DMS53 treated with DMSO at 0.1 percent for 48 hours (cell line): ENCODE measurements around the gene CCR1.

Source experiments
- DNase-seq: peaks from one replicate; lab custom pipeline; 2025; ENCODE audit not compliant: unreplicated experiment; lab: John Stamatoyannopoulos, UW

CCR1 gene

DNA sequence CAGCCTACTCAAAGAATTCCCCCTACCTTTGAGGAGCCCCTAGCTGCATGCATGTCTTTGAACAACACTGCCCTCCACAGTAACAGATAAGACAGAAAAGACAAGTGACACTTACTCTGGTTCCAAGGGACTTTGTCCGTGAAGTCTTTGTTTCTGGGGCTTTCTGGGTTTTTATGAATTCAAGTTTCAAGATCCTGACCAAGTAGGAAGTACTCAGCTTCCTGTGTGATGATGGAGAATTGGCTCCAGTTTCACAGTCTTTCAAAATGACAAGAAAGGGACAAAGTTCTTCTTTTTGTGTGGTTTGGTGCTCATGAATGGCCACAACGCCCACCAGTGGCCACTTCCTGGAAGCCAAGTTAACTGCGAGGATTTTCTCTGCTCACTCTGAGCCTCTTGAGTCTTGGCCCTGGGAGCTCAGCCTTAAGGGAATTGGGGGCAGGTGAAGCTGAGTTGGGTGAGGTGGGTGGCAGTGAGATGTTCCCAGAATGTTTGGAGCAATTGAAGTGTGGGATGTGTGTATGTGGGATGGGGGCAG lies at the start of gene CCR1:
Gene CCR1, minus strand, starts transcription at position 147 of the 538 bp plus-strand sequence. CDS start 4,000 bp downstream, outside the sequence.
- DNase-seq = no peak

- DNase-seq = no peak
These were observed 44.9 kb upstream of the CCR1 start for GRCh38 chr3:46252980-46253379.

- no peak for DNase-seq
These were observed 37.0 kb upstream of the CCR1 start for GRCh38 chr3:46245146-46245545.

DNA sequence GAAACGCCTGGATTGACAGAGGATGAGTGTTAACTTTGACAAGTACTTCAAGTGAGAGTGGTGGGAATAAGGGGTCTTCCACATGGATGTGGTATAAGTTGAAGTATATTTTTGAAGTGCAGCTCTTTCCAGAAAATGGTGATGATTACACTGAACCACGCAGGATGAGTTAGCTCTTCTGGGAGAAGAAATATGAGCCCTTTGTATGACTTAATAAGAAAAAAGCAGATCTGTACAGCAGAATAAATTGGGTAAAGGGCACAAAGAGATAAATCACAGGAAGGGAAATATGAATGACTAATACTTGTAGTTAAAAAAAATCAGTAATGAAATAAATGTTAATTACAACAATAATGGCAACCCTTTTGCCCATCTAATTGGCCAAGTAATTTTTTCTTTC lies 35.4 kb upstream of the CCR1 start:
- DNase-seq = no peak

DNA sequence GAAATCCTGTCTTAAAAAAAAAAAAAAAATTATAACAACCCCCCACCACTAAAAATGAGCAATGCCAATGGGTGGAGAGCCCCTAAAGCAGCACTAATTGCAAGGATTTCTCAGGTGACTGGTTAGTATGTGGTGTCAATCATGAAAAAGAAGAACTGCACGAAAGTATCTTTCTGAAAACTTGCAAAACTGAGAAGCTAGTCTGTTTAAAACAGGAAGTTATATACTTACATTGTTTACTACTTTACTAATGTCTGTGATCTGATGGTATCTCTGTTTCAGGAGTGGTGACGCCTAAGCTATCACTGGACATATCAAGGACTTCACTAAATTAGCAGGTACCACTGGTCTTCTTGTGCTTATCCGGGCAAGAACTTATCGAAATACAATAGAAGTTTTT lies 34.0 kb upstream of the CCR1 start, which contains the start of gene CCR3:
Gene CCR3, plus strand, starts transcription at position 341 of the 400 bp plus-strand sequence. CDS start 22,699 bp downstream, outside the sequence.
- no peak for DNase-seq

GRCh38 chr3:46239952-46240351 lies 31.8 kb upstream of the CCR1 start:
- no peak for DNase-seq

GRCh38 chr3:46239301-46239938 lies 31.3 kb upstream of the CCR1 start:
- DNase-seq = no peak

GRCh38 chr3:46238386-46238785 lies 30.3 kb upstream of the CCR1 start:
- DNase-seq = no peak

- DNase-seq = no peak
These were observed 28.4 kb upstream of the CCR1 start for GRCh38 chr3:46236294-46237054.

DNA sequence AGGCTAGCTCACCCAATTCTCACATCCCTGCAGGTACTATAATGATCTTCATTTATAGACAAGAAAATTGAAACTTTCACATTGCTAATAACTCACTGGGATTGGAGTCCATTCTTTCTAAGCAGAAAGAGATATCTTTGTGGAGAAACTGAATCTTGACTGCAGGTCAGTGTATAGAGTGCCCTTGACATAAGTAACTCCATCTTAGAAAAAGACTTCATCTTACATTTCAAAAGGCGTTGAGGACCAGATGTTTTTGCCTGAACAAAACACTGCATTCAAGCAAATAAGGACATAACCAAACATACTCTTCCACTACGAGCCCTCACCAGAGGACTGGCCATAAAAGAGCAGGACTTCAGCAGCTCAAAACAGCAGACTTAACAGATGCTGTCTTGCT lies 27.3 kb upstream of the CCR1 start:
- DNase-seq = no peak

GRCh38 chr3:46233194-46233593 lies 25.1 kb upstream of the CCR1 start:
- no peak for DNase-seq

DNA sequence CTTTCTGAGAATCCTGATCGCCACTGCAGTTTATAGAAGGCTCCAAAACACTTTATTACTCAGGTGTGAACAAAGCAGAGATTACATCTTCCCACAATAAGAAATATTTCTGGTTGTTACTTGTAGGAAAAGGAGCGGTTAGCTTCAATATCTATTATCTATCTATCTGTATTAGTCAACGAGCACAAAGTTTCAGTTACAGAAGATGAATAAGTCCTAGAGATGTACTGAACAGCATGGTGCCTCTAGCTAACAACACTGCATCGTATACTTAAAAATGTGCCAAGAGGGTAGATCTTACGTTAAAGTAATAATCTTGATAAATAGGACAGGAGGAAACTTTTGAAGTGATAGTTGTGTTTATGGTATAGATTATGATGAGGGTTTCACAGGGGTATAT lies 23.2 kb upstream of the CCR1 start:
- no peak for DNase-seq

GRCh38 chr3:46228260-46229242 lies 20.4 kb upstream of the CCR1 start:
- DNase-seq = no peak

DNA sequence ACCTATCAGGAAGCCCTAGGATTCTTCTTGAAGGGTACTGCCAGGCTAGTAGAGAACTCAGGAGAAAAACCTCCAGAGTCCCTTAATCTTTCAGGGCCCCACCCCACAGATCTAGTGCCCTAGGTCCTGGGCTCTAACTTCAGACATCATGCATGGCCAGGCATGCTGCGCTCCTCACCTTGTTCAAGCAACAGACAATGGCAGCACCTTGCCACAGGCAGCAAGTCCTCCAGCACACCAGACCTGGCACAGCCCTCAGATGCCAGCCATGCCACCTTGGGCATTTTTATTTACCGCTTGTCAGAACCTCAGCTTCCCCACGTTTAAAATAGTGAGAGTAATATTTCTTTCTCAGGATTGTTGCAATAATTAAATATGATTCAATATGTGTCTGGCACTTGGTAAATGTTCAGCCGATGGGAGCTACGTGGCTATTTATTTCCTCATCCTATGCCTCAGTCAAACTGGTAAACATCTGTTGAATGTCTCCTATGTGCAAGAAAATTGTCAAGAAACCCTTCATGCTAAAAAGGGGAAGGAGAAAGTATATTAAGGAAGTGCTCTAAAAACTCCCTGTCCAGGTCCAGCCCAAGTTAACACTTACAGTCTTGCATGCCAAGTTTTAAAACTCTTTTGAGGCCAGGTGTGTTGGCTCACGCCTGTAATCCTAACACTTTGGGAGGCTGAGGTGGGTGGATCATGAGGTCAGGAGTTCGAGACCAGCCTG lies 14.5 kb upstream of the CCR1 start:
- DNase-seq = no peak

DNA sequence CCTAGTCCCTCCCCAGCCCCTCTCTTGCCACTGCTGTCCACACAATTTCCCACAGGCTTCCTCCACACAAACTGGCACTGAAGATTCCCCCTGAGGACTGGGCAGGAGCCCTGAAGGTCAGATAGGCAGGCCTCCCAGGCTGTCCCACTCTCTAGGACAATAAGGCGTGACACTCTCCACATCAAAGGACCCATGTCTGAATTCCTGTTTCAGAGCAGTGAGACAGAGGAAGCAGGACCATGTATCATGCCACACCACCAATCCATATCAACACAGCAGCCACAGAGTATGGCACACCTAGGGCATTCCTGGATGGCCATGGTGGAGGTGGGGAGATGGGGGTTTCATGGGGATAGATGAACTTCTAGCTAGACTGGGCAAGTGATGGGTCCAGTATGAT lies 13.8 kb upstream of the CCR1 start:
- no peak for DNase-seq

- no peak for DNase-seq
These were observed 13.3 kb upstream of the CCR1 start for GRCh38 chr3:46221391-46221790.

- DNase-seq = no peak
These were observed 10.1 kb upstream of the CCR1 start for GRCh38 chr3:46218196-46218709.

DNA sequence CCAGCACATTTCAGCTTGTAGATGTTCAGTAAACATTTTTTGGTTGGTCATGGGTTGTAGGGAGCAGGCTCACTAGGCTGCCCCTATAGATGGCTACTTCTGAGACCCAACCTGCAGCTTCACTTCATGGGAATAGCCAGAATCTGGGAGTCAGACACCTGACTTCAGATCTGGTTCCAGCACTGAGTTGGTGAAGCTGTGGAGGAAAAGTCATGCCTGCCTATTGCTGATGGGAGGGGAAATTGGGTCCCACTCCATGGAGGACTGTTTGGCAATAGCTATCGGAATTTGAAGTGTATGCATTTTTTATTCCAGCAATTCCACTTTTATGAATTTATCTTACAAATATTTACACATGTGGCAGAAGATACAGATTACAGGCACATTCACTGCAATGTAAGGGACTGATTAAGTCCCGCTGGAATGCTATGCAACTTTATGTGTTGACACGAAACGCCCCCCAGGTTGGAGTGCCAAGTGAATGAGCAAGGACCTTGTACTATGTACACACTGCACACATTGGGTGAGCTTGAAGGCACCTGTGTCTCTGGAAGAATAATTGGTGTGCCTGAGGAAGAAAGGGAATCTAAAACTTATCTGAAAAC lies 7.8 kb upstream of the CCR1 start:
- DNase-seq = no peak

GRCh38 chr3:46214751-46215352 lies 6.7 kb upstream of the CCR1 start:
- no peak for DNase-seq
